GM21737 (cell line): ENCODE measurements around the gene AMIGO3.
"Not testable (repeated sequence)": the region's sequence is repeated elsewhere in the genome, so short reads cannot be mapped to it uniquely, and the experiment has no call there.

Experiments
- ATAC-seq: cut with Tn5 transposase; IDR thresholded peaks from one replicate; pipeline ENCODE4 v1.9.1; 2021; ENCODE audit warnings: mild to moderate bottlenecking, moderate library complexity; ENCODE audit not compliant: unreplicated experiment

The AMIGO3 gene

GRCh38 chr3:49689908-49690624 is 29.4 kb downstream of the AMIGO3 start:
- ATAC-seq: not testable (repeated sequence)

GRCh38 chr3:49689046-49689907 is 30.2 kb downstream of the AMIGO3 start, which contains the start of the genes MST1 and RNF123:
Gene MST1, minus strand, starts transcription at chr3:49689474. Its CDS starts 783 bp downstream, at chr3:49688691.
Gene RNF123, plus strand, starts transcription at chr3:49689557. Its CDS starts 1,609 bp downstream, at chr3:49691166.
- peak; percentile 41 for ATAC-seq

- peak; percentile 3 for ATAC-seq
Measured at GRCh38 chr3:49688338-49689045, 31.0 kb downstream of the AMIGO3 start.

GRCh38 chr3:49687424-49687795 is 32.1 kb downstream of the AMIGO3 start:
- ATAC-seq: not testable (repeated sequence)

- not testable (repeated sequence) for ATAC-seq
Measured at GRCh38 chr3:49686769-49687423, 32.6 kb downstream of the AMIGO3 start.

- not testable (repeated sequence) for ATAC-seq
Measured at GRCh38 chr3:49686346-49686745, 33.1 kb downstream of the AMIGO3 start.

- ATAC-seq: not testable (repeated sequence)
Measured at GRCh38 chr3:49685846-49686245, 33.6 kb downstream of the AMIGO3 start.

- not testable (repeated sequence) for ATAC-seq
Measured at GRCh38 chr3:49685103-49685502, 34.4 kb downstream of the AMIGO3 start.

- not testable (repeated sequence) for ATAC-seq
Measured at GRCh38 chr3:49684453-49684852, 35.0 kb downstream of the AMIGO3 start.

GRCh38 chr3:49683162-49683561 is 36.3 kb downstream of the AMIGO3 start:
- no peak for ATAC-seq

GRCh38 chr3:49681543-49681942 is 37.9 kb downstream of the AMIGO3 start:
- ATAC-seq: no peak

GRCh38 chr3:49681232-49681522 is 38.3 kb downstream of the AMIGO3 start:
- ATAC-seq: no peak

GRCh38 chr3:49680493-49681231 is 38.8 kb downstream of the AMIGO3 start:
- ATAC-seq: no peak

- ATAC-seq: no peak
Measured at GRCh38 chr3:49675912-49676311, 43.6 kb downstream of the AMIGO3 start.

- ATAC-seq: peak; percentile 16
Measured at GRCh38 chr3:49674497-49674983, 44.9 kb downstream of the AMIGO3 start.

GRCh38 chr3:49673715-49674496 is 45.6 kb downstream of the AMIGO3 start, which contains the start of gene APEH:
Gene APEH, plus strand, starts transcription at chr3:49674351. Its CDS starts 51 bp downstream, at chr3:49674402.
- peak; percentile 75 for ATAC-seq

GRCh38 chr3:49673121-49673714 is 46.3 kb downstream of the AMIGO3 start:
- no peak for ATAC-seq
